Measurements from ENCODE around the gene BRD4. TPM values are rescaled to one million over a fixed set of nuclear protein-coding genes. Genes with fewer than 3 reads are reported as not detected.

The BRD4 gene
- total RNA-seq, 2 donors from 2014 or later: 120 to 123 TPM

DNA sequence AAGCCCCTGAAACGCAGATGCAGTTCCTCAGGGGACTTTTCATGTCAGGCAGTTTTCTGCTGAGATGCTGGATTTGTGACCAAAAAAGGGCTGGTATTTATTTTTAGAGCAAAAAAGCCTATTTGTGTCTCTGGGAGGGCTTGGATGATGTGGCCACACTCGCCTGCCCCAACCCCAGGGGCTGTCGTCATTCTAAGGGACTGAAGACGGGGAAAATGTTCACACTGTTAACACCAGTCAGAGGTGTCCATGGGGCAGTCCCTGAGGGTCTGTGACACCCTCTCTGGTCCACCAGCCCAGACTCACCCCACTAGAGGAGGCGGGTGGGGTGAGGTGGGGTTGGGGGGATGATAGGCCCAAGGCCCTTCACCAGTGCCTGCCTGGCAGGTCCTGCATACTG, 84.2 kb downstream of the BRD4 start:
- DNase-seq (no peak), ATAC-seq (no peak)
- no peak overlapping the region for H3K27ac Mint-ChIP-seq
- H3K9me3 ChIP-seq (ENCODE audit: control insufficient read depth, low read length, poor library complexity, severe bottlenecking): no peaks in the 10 kb centered on the region
- peaks cover 12% of the 10 kb centered on the region for H3K4me1 Mint-ChIP-seq
- peaks cover 8% of the 10 kb centered on the region for H3K36me3 Mint-ChIP-seq (ENCODE audit: low read depth)
- peak overlapping the region; percentile 31 for H3K4me3 Mint-ChIP-seq
- no peaks in the 10 kb centered on the region for H3K27me3 Mint-ChIP-seq

DNA sequence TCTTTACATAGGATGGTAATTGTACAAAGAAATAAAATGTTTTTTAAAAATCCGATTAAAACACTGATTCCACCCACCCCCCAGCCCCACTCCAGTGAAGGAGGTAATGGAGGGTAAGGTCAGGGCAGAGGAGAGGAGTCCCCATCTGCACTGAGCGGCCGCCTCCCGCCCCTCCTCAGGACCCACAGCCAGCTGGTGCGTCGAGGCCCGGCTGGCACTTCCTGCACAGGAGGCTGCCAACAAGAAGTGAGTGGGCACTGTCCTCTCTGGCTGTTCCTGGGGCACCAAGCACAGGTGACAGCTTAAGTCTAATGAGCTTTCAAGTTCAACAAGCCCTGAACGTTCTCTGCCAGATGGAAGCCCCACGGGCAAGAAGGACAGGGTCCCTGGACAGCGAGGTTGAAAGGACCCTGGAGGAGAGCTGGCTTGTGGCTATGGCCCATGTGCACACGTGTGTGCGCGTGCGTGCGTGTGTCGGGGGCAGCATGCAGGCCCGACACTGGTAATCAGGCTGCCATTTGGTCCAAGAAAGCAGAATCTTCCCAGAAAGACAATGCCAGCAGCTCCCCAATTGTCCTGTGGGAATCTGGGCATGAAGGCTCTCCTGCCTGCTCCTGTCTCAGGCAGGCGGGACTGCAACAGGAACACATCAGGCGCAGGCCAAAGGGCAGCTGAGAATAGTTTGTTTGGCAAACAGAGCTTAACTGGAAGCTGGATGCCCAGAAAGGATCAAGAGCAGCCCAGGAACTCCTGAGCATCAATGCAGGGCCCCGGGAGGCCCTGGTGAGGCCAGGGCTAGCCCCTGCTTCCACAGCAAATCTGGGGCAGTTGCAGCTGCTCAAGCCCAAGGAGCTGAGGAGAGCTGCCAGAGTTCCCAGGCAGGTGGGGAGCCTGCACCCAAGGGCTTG, 85.0 kb downstream of the BRD4 start:
- H3K36me3 Mint-ChIP-seq (ENCODE audit: low read depth): peaks cover 8% of the 10 kb centered on the region
- no peak overlapping the region for H3K4me3 Mint-ChIP-seq
- peaks cover 12% of the 10 kb centered on the region for H3K4me1 Mint-ChIP-seq
- H3K27ac Mint-ChIP-seq: no peak overlapping the region
- H3K9me3 ChIP-seq (ENCODE audit: control insufficient read depth, low read length, poor library complexity, severe bottlenecking): no peaks in the 10 kb centered on the region
- no peaks in the 10 kb centered on the region for H3K27me3 Mint-ChIP-seq
- DNase-seq (no peak), ATAC-seq (no peak)

DNA sequence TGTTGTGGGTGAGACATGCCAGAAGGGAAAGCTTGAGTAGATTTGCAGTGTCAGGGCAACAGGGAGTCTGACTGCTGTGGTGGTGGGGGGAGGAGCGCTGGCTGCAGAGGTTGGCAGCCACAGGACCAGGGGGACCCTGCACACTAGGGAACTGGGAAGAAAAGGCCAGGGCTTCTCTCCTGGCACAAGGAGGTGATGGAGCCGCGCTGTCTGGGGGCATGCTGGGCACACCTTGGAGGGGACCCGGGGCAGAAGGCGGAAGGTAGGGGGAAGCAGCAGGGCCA, 86.2 kb downstream of the BRD4 start:
- peak overlapping the region; percentile 9 for H3K4me3 Mint-ChIP-seq
- peaks cover 8% of the 10 kb centered on the region for H3K36me3 Mint-ChIP-seq (ENCODE audit: low read depth)
- ATAC-seq (no peak), DNase-seq (no peak)
- H3K27me3 Mint-ChIP-seq: no peaks in the 10 kb centered on the region
- H3K4me1 Mint-ChIP-seq: peaks cover 12% of the 10 kb centered on the region
- no peaks in the 10 kb centered on the region for H3K9me3 ChIP-seq (ENCODE audit: control insufficient read depth, low read length, poor library complexity, severe bottlenecking)
- H3K27ac Mint-ChIP-seq: peak overlapping the region; percentile 24

DNA sequence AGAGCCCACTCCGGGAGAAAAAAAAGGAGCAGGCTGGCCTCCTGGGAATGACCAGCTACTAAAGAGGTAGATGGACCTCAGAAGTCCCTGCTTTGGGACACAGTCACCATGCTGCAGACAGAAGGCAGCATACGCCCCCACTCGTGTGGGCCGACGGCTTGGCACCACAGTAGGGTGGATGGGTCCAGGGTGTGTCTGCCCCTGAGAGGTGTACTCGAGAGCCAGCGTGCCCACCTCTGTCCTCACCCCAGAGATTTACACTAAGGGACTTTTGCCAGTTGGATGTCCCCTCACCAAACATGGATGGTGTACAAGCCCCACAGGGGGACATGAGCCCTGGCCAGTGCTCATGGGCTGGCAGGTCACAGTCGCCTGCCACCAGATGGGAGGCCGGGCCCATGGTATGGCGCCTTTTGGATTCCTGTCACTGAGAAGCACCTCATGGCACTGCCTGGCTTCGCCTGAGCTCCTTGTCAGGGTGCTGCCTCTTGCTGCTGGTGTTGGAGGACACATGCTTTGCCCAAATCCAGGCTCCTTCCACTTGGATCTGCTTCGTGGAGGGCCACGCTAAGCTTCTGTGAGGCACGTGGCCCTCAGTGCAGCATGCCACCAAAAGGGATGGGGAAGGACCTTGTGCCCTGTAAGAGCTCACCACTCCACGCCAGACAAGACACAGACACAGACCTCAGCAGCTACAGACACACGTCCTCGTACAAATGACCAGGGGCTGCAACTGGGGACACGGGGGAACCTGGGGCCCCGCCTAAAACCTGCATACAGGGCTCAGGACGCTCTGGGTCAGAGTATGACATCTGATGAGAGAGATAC, 86.8 kb downstream of the BRD4 start:
- H3K4me3 Mint-ChIP-seq: no peak overlapping the region
- peak overlapping the region; percentile 57 for H3K27ac Mint-ChIP-seq
- H3K36me3 Mint-ChIP-seq (ENCODE audit: low read depth): peaks cover 8% of the 10 kb centered on the region
- H3K9me3 ChIP-seq (ENCODE audit: control insufficient read depth, low read length, poor library complexity, severe bottlenecking): no peaks in the 10 kb centered on the region
- DNase-seq: no peak
- ATAC-seq: no peak
- H3K4me1 Mint-ChIP-seq: peaks cover 12% of the 10 kb centered on the region
- no peaks in the 10 kb centered on the region for H3K27me3 Mint-ChIP-seq

DNA sequence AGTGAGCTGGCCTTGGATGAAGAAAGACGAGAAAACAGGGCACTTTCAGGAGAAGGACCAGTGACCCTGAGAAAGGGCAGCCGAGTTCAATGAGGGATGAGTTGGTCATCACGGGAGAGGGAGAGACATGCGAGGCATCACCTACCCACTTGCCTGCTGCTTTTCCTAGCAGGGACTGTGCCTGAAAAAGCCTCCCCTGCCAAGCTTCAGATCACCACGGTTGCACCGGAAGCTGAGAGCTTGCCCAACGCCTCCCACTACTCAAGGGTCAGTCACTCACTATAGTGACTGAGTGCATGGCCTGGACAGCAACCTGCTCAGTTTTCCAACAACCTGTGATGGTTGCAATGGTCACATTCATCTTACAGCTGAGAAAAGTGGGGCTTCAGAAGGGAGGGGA, 87.5 kb downstream of the BRD4 start:
- Mint-ChIP-seq H3K36me3 (ENCODE audit: low read depth) (peaks cover 8% of the 10 kb centered on the region), H3K4me1 (peaks cover 12% of the 10 kb centered on the region), H3K27me3 (no peaks in the 10 kb centered on the region), H3K27ac (peak overlapping the region; percentile 57), H3K4me3 (no peak overlapping the region)
- no peaks in the 10 kb centered on the region for H3K9me3 ChIP-seq (ENCODE audit: control insufficient read depth, low read length, poor library complexity, severe bottlenecking)
- no peak for ATAC-seq
- DNase-seq: no peak

DNA sequence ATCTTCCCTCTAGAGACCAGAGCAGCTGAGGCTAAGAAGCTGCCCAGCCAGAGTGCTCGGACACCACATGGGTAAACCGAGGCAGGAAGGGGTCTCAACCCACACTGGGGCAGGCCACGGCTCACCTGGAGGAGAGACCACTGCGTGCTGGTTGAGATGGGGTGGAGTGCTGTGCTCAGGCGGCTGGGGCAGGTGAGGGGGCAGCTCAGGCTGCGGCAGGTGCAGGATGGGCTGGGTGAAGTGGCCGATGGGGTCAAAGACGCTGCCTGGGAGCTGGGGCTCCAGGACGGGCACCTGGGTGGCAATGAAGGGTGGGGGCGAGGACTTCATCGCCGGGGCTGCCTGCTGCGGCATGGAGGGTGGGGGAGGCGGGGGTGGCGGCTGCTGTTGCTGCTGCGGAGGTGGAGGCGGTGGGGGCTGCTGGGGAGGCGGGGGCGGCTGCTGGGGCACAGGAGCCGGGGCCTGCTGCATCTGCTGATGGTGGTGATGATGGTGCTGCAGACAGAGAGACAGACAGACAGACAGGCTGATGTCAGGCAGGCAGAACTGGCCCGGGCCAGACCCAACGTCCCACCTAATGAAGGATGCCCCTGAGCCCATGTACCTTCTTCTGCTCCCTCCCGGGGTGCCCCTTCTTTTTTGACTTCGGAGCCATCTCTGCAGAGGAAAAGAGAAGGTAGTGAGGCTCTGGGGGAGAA, 88.1 kb downstream of the BRD4 start:
- Mint-ChIP-seq H3K36me3 (ENCODE audit: low read depth) (peaks cover 8% of the 10 kb centered on the region), H3K4me3 (no peak overlapping the region), H3K27ac (peak overlapping the region; percentile 57), H3K4me1 (peaks cover 12% of the 10 kb centered on the region), H3K27me3 (no peaks in the 10 kb centered on the region)
- DNase-seq: no peak
- no peak for ATAC-seq
- no peaks in the 10 kb centered on the region for H3K9me3 ChIP-seq (ENCODE audit: control insufficient read depth, low read length, poor library complexity, severe bottlenecking)

DNA sequence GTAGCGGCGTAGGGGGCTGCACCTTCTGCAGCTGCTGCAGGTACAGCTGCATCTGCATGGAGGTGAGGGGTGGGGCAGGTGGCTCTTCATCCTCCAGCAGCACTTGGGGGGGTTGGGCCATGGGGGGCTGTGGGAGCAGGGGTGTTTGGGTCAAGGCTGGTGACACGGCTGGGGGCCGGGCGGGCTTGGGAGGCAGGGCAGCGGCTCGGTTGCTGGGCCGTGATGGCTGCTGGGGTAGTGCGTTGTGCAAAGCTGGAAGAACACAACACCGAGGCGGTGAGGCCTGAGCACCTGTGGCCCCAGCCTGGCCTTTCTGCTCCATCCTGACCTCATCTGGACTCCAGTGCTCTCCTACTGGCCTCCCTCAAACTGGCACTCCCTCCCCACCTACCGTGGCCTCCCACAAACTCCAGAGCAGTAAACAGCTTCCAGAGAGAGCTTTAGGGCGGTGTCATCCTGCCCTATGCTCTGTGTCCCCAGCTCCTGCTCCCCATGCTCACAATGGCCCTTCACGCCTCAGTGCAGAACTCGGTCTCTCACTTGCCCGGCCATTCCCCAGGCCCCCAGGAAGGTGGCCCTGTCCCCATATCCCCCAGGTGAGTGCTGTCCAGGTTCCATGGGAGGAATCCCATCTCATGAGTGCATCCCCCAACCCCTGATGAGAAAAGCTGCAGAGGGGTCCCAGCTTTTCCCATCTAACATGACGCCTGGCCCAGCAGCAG, 88.9 kb downstream of the BRD4 start:
- H3K9me3 ChIP-seq (ENCODE audit: control insufficient read depth, low read length, poor library complexity, severe bottlenecking): no peaks in the 10 kb centered on the region
- Mint-ChIP-seq H3K27ac (no peak overlapping the region), H3K4me1 (peaks cover 12% of the 10 kb centered on the region), H3K4me3 (no peak overlapping the region), H3K27me3 (no peaks in the 10 kb centered on the region), H3K36me3 (ENCODE audit: low read depth) (peaks cover 8% of the 10 kb centered on the region)
- ATAC-seq (no peak), DNase-seq (no peak)

DNA sequence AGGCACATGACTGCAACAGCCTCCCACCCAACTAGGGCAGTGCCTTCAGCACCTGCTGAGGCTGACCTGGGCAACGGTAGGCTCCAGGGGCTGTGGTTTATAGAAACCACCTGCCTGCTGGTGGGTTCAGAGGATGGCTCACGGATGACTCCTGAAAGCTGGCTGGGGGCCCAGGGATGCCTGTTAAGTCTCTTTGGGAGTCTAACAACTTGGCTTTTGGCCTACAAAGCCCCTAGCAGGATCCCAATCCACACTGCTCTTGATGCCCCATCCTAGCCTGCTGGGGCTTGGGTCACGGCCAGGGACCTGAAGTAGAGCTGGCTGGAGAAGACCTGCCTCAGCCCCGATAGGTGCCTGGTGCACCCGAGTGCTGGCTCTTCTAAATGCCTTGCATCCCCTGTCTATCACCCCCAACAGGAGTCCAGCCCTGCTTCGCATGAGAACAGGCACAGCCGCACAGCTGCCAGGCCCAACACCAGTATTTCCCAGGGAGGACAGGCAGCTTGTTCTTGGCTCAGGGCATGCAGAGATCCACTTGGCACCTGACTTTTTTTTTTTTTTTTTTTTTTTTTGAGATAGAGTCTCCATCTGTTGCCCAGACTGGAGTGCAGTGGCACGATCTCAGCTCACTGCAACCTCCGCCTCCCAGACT, 91.0 kb downstream of the BRD4 start:
- H3K36me3 Mint-ChIP-seq (ENCODE audit: low read depth): peaks cover 10% of the 10 kb centered on the region
- ATAC-seq (no peak), DNase-seq (no peak)
- H3K27ac Mint-ChIP-seq: no peak overlapping the region
- no peak overlapping the region for H3K4me3 Mint-ChIP-seq
- H3K9me3 ChIP-seq (ENCODE audit: control insufficient read depth, low read length, poor library complexity, severe bottlenecking): no peaks in the 10 kb centered on the region
- H3K27me3 Mint-ChIP-seq: no peaks in the 10 kb centered on the region
- H3K4me1 Mint-ChIP-seq: peaks cover 11% of the 10 kb centered on the region

DNA sequence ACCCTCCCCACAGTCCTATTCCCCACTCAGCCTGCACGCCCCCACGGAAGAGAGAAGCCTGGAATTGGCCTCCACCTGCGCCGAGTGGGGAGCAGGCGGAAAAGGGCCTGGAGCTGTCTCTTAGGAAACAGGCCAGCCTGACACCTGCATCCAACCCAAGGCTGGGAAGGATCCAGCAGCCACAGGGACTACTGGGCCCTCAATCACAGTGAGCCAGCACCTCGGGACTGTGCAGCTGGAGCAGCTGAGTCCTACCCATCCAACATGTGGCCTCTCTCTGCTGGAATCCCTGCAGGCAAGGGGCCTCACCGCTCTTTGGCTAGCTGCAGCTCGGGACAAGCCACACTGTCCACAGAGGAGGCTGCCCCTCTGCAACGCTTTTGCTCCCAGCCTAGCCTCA, 91.8 kb downstream of the BRD4 start:
- Mint-ChIP-seq H3K27me3 (no peaks in the 10 kb centered on the region), H3K27ac (no peak overlapping the region), H3K4me1 (peaks cover 4% of the 10 kb centered on the region), H3K36me3 (ENCODE audit: low read depth) (peaks cover 11% of the 10 kb centered on the region), H3K4me3 (no peak overlapping the region)
- DNase-seq (no peak), ATAC-seq (no peak)
- no peaks in the 10 kb centered on the region for H3K9me3 ChIP-seq (ENCODE audit: control insufficient read depth, low read length, poor library complexity, severe bottlenecking)

DNA sequence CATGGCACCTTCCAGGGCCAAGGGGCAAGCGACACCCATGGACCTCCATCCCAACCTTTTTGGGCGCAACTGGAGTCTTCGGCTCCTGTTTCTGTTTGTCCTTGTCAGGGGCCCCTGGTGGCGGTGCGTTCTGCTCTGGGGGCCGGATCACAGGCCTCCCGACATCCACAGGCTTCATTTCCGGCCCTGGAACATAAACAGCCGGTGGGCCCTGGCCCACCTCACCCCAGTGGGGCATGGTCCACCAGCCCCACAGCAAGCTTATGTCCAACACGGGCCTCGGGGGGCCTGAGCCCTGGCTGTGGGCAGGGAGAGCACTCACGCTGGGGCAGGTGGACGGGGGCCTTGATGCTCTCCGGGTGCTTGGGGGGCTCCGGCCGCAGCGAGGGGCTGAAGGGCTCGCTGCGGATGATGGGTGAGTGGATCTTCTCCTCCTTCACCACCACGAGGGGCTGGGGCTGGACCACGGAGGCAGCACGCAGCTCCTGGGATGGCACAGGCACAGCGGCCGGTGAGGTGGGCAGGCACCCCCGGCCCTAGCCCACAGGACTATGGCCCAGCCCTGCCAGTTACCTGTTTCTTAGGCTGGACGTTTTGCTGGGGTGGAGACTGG, 92.9 kb downstream of the BRD4 start:
- H3K9me3 ChIP-seq (ENCODE audit: control insufficient read depth, low read length, poor library complexity, severe bottlenecking): no peaks in the 10 kb centered on the region
- Mint-ChIP-seq H3K36me3 (ENCODE audit: low read depth) (peaks cover 9% of the 10 kb centered on the region), H3K27me3 (peaks cover 1% of the 10 kb centered on the region), H3K4me1 (peaks cover 8% of the 10 kb centered on the region), H3K4me3 (no peak overlapping the region), H3K27ac (no peak overlapping the region)
- no peak for DNase-seq
- ATAC-seq: no peak

DNA sequence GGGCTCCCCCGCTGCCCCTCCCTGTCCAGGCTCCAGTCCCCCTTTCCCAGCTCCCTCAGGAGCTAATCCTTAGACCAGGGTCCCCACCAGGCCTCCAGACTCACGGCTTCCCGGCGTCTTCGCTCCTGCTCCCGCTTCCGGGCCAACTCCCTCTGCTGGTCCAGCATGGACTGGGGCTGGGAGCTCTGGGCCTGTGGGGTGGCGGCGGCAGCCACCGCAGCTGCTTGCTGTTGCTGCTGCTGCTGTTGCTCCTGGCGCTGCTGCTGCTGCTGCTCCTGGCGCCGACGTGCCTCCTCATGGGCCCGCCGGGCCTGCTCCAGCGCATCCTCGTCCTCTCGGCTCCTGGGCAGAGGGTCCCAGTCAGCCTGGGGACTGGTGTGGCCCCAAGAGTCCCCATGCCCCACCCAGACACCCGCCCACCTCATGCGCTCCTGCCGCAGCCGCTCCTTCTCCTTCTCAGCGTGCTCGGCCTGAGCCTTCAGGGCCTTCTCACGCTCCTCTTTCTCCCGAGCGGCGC, 93.6 kb downstream of the BRD4 start:
- peaks cover 11% of the 10 kb centered on the region for H3K4me1 Mint-ChIP-seq
- DNase-seq: no peak
- H3K4me3 Mint-ChIP-seq: no peak overlapping the region
- peaks cover 9% of the 10 kb centered on the region for H3K36me3 Mint-ChIP-seq (ENCODE audit: low read depth)
- no peak for ATAC-seq
- peaks cover 9% of the 10 kb centered on the region for H3K27me3 Mint-ChIP-seq
- no peaks in the 10 kb centered on the region for H3K9me3 ChIP-seq (ENCODE audit: control insufficient read depth, low read length, poor library complexity, severe bottlenecking)
- no peak overlapping the region for H3K27ac Mint-ChIP-seq

Data from T-helper 17 cell (primary cell).